ACHN (cell line): ENCODE results near the gene OR4D1.

Source experiments
- DNase-seq: peaks from one replicate; pipeline ENCODE4 v3.0.0-alpha.2; 2015
- in situ Hi-C: cut with HindIII; loops from 2 replicates; pipeline ENCODE4 v1.10.0; 2017; ENCODE audit warnings: low sequenced_read_pairs, low pct_ligation_motif_present, low pct_unique_long_range_greater_than_20kb

Gene OR4D1

GRCh38 chr17:58148609-58149008 is 425 bp downstream of the OR4D1 start:
- in situ Hi-C loops, result no loop called here
- DNase-seq, result no peak

GRCh38 chr17:58150394-58150793 is 2.2 kb downstream of the OR4D1 start:
- in situ Hi-C loops, result no loop called here
- DNase-seq, result no peak

- DNase-seq, result no peak
- in situ Hi-C loops, result no loop called here
These were observed 4.9 kb downstream of the OR4D1 start for GRCh38 chr17:58153046-58153445.

DNA sequence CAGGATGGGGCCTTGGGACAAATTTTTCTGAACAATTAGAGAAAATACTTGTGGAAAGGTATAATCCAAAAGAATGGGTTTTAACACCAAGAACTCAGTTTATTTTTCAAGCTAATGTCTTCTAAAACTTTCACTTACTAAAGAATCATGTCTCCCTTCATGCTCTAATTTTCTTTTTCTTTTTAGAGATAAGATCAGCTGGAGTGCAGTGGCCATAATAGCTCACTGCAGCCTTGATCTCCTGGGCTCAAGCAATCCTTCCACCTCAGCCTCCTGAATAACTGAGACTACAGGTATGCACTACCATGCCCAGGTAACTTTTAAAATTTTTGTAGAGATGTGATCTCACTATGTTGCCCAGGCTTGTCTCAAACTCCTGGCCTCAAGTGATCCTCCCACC is 5.5 kb downstream of the OR4D1 start:
- DNase-seq, result no peak
- in situ Hi-C loops, result no loop called here

- peak; percentile 10 for DNase-seq
- in situ Hi-C loops, result no loop called here
These were observed 8.9 kb downstream of the OR4D1 start for GRCh38 chr17:58156839-58157803.

DNA sequence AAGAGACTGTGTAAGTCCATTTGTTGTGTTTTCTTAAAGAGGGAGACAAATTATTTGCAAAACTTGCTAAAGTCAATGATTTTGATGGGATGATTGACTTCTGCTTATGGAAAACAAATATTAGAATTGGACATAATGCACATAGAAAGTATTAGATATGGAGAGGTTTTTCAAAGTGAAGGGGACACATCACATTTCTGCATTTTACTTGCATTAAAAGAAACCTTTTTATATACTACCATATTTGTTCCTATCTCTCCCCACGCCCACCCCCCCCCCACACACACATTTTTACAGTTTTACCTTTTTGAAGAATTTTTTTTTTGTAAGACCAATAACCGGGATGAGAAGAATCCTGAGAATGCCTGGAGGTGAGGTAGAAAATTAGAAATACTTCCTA is 10.0 kb downstream of the OR4D1 start:
- DNase-seq, result no peak
- in situ Hi-C loops, result no loop called here

GRCh38 chr17:58161566-58161965 is 13.4 kb downstream of the OR4D1 start:
- DNase-seq, result no peak
- in situ Hi-C loops, result no loop called here

GRCh38 chr17:58165981-58166380 is 17.8 kb downstream of the OR4D1 start:
- DNase-seq, result peak; percentile 8
- in situ Hi-C loops, result no loop called here

- in situ Hi-C loops, result no loop called here
- DNase-seq, result no peak
These were observed 18.5 kb downstream of the OR4D1 start, which contains the start of gene OR4D2 for GRCh38 chr17:58166682-58167081. OR4D2 (plus strand) TSS chr17:58166982; CDS start chr17:58169656, 2,674 bp downstream.

GRCh38 chr17:58170622-58171021 is 22.4 kb downstream of the OR4D1 start:
- in situ Hi-C loops, result no loop called here
- DNase-seq, result no peak

- in situ Hi-C loops, result no loop called here
- DNase-seq, result peak; percentile 58
These were observed 24.3 kb downstream of the OR4D1 start for GRCh38 chr17:58172369-58173071.

DNA sequence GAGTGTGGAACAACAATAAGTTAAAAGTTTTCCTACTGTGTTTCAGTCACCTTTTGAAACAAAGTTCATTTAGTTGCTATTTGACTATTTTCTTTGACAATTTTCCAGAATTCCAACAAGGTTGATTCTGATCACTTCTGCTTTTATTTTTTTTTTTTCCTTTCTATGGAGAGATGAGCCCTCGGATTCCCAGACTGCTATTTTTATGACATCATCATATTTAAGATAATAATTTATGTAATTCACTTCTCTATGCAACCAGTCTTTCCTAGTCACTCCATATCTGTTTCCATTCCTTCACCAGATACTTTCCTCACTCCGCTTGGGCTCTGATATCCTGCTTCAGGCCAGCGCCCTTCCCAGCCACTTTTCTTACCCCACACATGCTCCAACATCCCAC is 26.7 kb downstream of the OR4D1 start:
- no peak for DNase-seq
- in situ Hi-C loops, result no loop called here

- DNase-seq, result peak; percentile 11
- in situ Hi-C loops, result no loop called here
These were observed 28.0 kb downstream of the OR4D1 start for GRCh38 chr17:58176200-58176599.

- DNase-seq, result no peak
- in situ Hi-C loops, result no loop called here
These were observed 33.6 kb downstream of the OR4D1 start for GRCh38 chr17:58181796-58182195.

DNA sequence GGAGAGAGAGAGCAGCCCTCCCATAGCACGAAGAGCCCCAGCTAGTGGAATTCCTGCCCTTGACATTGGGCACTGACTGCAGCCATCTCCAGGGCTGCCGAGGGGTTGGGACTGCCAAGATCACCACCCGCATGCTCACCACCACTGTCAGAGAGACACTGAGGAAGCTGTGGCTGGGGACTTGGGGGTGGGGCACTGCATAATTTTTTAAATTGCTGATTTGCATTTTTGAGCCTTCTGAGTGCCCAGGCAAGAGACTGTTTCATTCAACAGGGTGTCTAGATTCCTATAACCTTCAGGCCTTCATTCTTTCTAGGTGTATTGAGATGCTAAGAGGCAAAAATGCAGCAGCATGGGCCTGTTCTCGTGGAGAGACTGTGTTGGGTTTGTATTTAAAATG is 35.3 kb downstream of the OR4D1 start:
- DNase-seq, result no peak
- in situ Hi-C loops, result no loop called here

DNA sequence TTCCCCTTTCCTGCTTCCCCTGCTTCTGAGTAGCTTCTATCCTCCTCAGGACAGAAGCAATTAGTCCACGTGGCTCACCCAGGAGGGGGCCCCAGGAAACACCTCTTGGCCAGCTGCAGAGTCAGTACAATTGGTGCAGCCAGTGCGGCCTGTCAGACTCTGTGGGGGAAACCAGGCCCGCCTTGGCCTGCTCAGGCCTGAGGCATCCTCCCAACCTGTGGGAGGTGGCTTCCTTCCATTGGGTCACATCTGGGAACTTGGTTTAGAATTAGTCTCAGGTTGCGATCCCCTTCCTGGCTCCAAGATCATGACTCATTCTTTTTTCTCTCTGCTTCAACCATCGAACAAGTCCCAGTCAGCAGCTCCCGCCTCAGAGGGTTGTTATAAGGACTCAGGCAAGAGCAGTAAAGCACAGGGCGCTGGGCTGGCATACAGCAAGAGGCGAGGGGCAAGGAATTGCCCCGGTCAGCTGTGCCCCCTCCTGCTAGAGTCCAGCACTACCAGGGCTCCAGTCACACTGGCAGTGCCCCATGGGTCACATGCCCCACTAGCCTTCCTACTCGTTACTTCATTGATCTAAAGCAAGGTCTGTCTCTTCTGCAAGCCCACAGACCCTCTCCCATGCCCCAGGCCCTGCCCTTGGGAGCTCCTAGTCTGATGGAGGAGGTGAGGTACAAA is 36.3 kb downstream of the OR4D1 start:
- no peak for DNase-seq
- in situ Hi-C loops, result no loop called here

DNA sequence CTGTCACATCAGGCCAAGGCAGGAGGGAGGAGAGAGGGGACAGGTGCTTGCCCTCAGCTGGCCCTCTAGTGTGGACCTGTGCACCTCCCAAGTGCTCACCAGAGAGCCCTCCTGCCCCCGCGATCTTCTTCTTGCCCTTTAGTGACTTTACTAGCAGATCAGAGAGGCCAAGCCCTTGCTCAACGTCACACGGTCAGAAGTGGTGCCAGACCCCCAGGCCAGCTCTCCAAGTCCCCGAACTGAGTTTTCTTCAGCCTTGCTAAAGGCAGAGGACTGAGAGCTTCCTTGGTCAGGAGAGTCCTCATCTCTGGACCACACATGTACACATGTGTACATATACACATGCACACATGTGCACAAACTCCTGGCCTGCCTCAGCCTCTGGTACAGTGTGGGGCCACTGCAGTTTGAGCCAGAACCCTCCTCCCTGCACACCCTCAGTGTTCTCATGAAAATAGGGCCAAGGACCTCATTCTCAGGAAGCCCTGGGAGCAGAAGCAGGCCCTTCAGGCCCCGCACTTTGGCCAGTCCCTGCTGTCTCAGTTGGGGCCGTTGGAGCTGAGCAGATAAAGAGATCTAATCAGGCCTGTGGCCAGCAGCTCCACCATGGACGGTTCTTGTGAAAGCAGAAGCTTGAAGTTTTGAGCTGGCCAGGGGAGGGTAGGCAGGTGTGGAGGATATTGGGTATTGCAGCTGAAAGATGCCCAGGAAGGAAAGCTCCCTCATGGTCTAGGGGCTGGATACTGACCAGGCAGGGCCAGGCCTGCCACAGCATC is 37.0 kb downstream of the OR4D1 start:
- no peak for DNase-seq
- in situ Hi-C loops, result no loop called here

- in situ Hi-C loops, result no loop called here
- DNase-seq, result no peak
These were observed 38.4 kb downstream of the OR4D1 start for GRCh38 chr17:58186591-58186990.
